ENCODE data around the gene RSL24D1. TPM values are rescaled to one million over a fixed set of nuclear protein-coding genes. Genes with fewer than 3 reads are reported as not detected.

The RSL24D1 gene
- total RNA-seq, 6 experiments from 2014 or later, result 13.2 to 27.7 (median 20.2) TPM

- intact Hi-C loops (cut with DNase I), result no loop called here
- Histone ChIP-seq H3K9me3 (no peaks in the 10 kb centered on the region), H3K4me1 (no peaks in the 10 kb centered on the region), H3K27me3 (no peaks in the 10 kb centered on the region), H3K4me3 (no peak overlapping the region), H3K36me3 (peaks cover 0 to 9% (median 0%) of the 10 kb centered on the region in 4 donors), H3K27ac (no peak overlapping the region)
- ATAC-seq, result no peak
- no peak for DNase-seq
- TF ChIP-seq POLR2A (IDR thresholded peaks at IDR 0.05), result no peak
- no peak for TF ChIP-seq CTCF (IDR thresholded peaks at IDR 0.05)
- WGBS (ENCODE audit: insufficient coverage, low coverage, low lambda C conversion rate, missing lambda C conversion rate), result 96% methylated on average over 4 of the region's 4 CpGs
Observed at GRCh38 chr15:55204464-55204863, 7.7 kb upstream of the RSL24D1 start.

GRCh38 chr15:55202206-55202605 is 5.5 kb upstream of the RSL24D1 start:
- Histone ChIP-seq H3K27me3 (no peaks in the 10 kb centered on the region), H3K36me3 (peaks cover 0 to 9% (median 0%) of the 10 kb centered on the region in 4 donors), H3K4me1 (peaks cover 0 to 5% (median 0%) of the 10 kb centered on the region in 4 donors), H3K9me3 (no peaks in the 10 kb centered on the region), H3K4me3 (no peak overlapping the region), H3K27ac (no peak overlapping the region)
- ATAC-seq, result no peak
- WGBS (ENCODE audit: insufficient coverage, low coverage, low lambda C conversion rate, missing lambda C conversion rate), result 100% methylated on average over 1 of the region's 1 CpG
- TF ChIP-seq CTCF (IDR thresholded peaks at IDR 0.05) (no peak), POLR2A (IDR thresholded peaks at IDR 0.05) (no peak)
- intact Hi-C loops (cut with DNase I), result no loop called here
- DNase-seq, result no peak

GRCh38 chr15:55198706-55199105 is 2.0 kb upstream of the RSL24D1 start:
- intact Hi-C loops (cut with DNase I), result no loop called here
- ATAC-seq (no peak), DNase-seq (no peak)
- WGBS (ENCODE audit: insufficient coverage, low coverage, low lambda C conversion rate, missing lambda C conversion rate), result 100% methylated on average over 3 of the region's 3 CpGs
- peaks cover 0 to 22% (median 6%) of the 10 kb centered on the region in 4 donors for H3K4me1 ChIP-seq
- no peaks in the 10 kb centered on the region for H3K36me3 ChIP-seq
- TF ChIP-seq POLR2A (IDR thresholded peaks at IDR 0.05) (no peak), CTCF (IDR thresholded peaks at IDR 0.05) (no peak)
- no peaks in the 10 kb centered on the region for H3K27me3 ChIP-seq
- no peak overlapping the region for H3K27ac ChIP-seq
- no peaks in the 10 kb centered on the region for H3K9me3 ChIP-seq
- H3K4me3 ChIP-seq, result no peak overlapping the region

GRCh38 chr15:55197719-55198118 is 978 bp upstream of the RSL24D1 start:
- Histone ChIP-seq H3K4me1 (peaks cover 0 to 22% (median 6%) of the 10 kb centered on the region in 4 donors), H3K27me3 (no peaks in the 10 kb centered on the region), H3K36me3 (no peaks in the 10 kb centered on the region), H3K4me3 (peak overlapping the region; percentile 66 to 87 (median 75)), H3K27ac (peak overlapping the region; percentile 55 to 85 (median 66)), H3K9me3 (no peaks in the 10 kb centered on the region)
- 54% methylated on average over 4 of the region's 4 CpGs for WGBS (ENCODE audit: insufficient coverage, low coverage, low lambda C conversion rate, missing lambda C conversion rate)
- ATAC-seq (no peak), DNase-seq (no peak)
- intact Hi-C loops (cut with DNase I), result no loop called here
- TF ChIP-seq POLR2A (IDR thresholded peaks at IDR 0.05) (no peak), CTCF (IDR thresholded peaks at IDR 0.05) (no peak)

- peak overlapping the region; percentile 66 to 87 (median 75) for H3K4me3 ChIP-seq
- ATAC-seq, result no peak
- intact Hi-C loops (cut with DNase I), result no loop called here
- no peaks in the 10 kb centered on the region for H3K9me3 ChIP-seq
- peak overlapping the region; percentile 55 to 85 (median 66) for H3K27ac ChIP-seq
- no peaks in the 10 kb centered on the region for H3K27me3 ChIP-seq
- H3K36me3 ChIP-seq, result peaks cover 0 to 3% (median 0%) of the 10 kb centered on the region in 4 donors
- no peak for DNase-seq
- H3K4me1 ChIP-seq, result peaks cover 0 to 22% (median 6%) of the 10 kb centered on the region in 4 donors
- 0% methylated on average over 10 of the region's 10 CpGs for WGBS (ENCODE audit: insufficient coverage, low coverage, low lambda C conversion rate, missing lambda C conversion rate)
- TF ChIP-seq CTCF (IDR thresholded peaks at IDR 0.05), result no peak
- no peak for TF ChIP-seq POLR2A (IDR thresholded peaks at IDR 0.05)
Observed at GRCh38 chr15:55197362-55197705, 593 bp upstream of the RSL24D1 start.

Measured in right lobe of liver (tissue), 6 donors.